ENCODE measurements around the gene IRGM. TPM values are rescaled to one million over a fixed set of nuclear protein-coding genes. Genes with fewer than 3 reads are reported as not detected.
"Not testable (repeated sequence)": the region's sequence is repeated elsewhere in the genome, so short reads cannot be mapped to it uniquely, and the experiment has no call there.

Gene IRGM
- total RNA-seq, 1 donor from 2014 or later, result not detected

DNA sequence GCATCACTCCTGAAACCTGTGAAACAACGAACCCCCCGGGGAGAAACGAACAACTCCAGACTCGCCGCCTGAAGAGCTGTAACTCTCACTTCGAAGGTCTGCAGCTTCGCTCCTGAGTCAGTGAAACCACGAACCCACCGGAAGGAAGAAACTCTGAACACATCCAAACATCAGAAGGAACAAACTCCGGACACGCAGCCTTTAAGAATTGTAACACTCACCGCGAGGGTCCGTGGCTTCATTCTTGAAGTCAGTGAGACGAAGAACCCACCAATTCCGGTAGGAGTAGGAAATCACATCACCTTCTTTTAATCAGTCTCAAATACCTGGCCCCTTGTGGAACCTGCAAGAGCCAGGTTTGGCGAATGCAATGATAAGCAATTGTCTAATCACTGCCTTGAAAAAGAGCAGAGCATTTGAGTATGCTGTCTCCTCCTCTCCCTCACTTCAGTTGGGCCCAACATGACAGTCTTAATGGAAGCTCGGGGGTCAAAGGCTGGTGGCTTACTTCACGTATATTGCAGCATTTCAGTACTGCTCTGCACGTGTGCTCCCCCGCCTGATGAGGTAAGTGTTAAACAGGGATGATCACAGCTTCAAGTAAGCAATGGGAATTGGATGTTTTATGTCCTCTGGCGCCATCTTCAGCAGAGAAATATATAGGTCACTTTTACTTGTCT is 473 bp downstream of the IRGM start:
- H3K9me3 Mint-ChIP-seq (ENCODE audit: low read depth), result no peaks in the 10 kb centered on the region
- TF ChIP-seq CTCF (IDR thresholded peaks at IDR 0.05), result peak; percentile 88
- no peak overlapping the region for H3K4me3 Mint-ChIP-seq (ENCODE audit: unreplicated experiment)
- H3K36me3 Mint-ChIP-seq (ENCODE audit: low read depth), result no peaks in the 10 kb centered on the region
- H3K27me3 Mint-ChIP-seq (ENCODE audit: low read depth), result peaks cover 32% of the 10 kb centered on the region
- no peak overlapping the region for H3K27ac Mint-ChIP-seq (ENCODE audit: unreplicated experiment)
- no peak for DNase-seq (ENCODE audit: low spot score)
- no peaks in the 10 kb centered on the region for H3K4me1 Mint-ChIP-seq (ENCODE audit: low read depth)

DNA sequence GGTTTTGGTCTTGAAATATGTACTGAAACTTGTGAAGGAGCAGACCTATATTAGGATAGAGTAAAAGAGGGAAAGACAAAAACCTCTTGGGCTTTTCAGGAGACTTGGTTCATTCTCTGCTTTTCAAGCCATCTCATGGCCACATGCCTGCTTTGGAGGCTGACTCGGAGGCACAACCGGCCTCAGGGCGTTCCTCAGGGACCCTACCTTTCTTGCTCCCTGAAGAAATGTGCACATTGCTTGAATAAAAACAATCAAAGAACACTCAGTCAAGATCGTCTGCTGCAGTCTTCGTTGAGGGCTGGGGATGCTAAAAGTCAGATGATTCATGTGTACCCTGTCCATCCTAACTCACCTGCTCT is 994 bp downstream of the IRGM start:
- DNase-seq (ENCODE audit: low spot score), result no peak
- TF ChIP-seq CTCF (IDR thresholded peaks at IDR 0.05), result peak; percentile 24
- Mint-ChIP-seq H3K9me3 (ENCODE audit: low read depth) (no peaks in the 10 kb centered on the region), H3K27ac (ENCODE audit: unreplicated experiment) (no peak overlapping the region), H3K36me3 (ENCODE audit: low read depth) (no peaks in the 10 kb centered on the region), H3K4me1 (ENCODE audit: low read depth) (no peaks in the 10 kb centered on the region), H3K4me3 (ENCODE audit: unreplicated experiment) (no peak overlapping the region), H3K27me3 (ENCODE audit: low read depth) (peaks cover 36% of the 10 kb centered on the region)

DNA sequence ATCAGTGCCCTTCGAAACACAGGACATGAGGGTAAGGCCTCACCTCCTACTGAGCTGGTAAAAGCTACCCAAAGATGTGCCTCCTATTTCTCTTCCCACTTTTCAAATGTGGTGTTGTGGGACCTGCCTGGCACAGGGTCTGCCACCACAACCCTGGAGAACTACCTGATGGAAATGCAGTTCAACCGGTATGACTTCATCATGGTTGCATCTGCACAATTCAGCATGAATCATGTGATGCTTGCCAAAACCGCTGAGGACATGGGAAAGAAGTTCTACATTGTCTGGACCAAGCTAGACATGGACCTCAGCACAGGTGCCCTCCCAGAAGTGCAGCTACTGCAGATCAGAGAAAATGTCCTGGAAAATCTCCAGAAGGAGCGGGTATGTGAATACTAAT is 1.9 kb downstream of the IRGM start:
- Mint-ChIP-seq H3K9me3 (ENCODE audit: low read depth) (no peaks in the 10 kb centered on the region), H3K36me3 (ENCODE audit: low read depth) (no peaks in the 10 kb centered on the region), H3K4me3 (ENCODE audit: unreplicated experiment) (no peak overlapping the region), H3K27ac (ENCODE audit: unreplicated experiment) (no peak overlapping the region), H3K27me3 (ENCODE audit: low read depth) (peaks cover 38% of the 10 kb centered on the region), H3K4me1 (ENCODE audit: low read depth) (no peaks in the 10 kb centered on the region)
- no peak for DNase-seq (ENCODE audit: low spot score)
- no peak for TF ChIP-seq CTCF (IDR thresholded peaks at IDR 0.05)

DNA sequence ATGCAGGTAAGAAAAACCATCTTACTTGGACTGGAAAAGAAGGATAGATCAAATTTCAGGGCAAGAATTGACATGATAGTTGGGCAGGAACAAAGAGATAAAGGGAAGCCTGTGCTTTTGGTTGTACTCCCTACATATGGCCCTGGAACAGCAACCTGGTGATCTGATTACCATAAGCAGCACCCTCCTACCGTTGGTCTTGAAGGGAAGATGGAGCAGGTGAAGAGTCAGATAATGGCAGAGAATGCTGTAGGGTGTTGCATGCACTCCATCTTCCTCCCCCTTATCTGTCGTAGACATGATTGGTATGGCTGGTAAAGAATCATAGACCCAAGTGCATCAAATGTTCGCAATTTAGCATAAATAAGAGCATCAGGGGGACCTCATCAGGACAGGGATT is 4.7 kb downstream of the IRGM start:
- no peaks in the 10 kb centered on the region for H3K4me1 Mint-ChIP-seq (ENCODE audit: low read depth)
- TF ChIP-seq CTCF (IDR thresholded peaks at IDR 0.05), result no peak
- peaks cover 44% of the 10 kb centered on the region for H3K27me3 Mint-ChIP-seq (ENCODE audit: low read depth)

GRCh38 chr5:150853561-150853960 is 7.2 kb downstream of the IRGM start:
- H3K36me3 Mint-ChIP-seq (ENCODE audit: low read depth), result no peaks in the 10 kb centered on the region
- H3K27me3 Mint-ChIP-seq (ENCODE audit: low read depth), result peaks cover 33% of the 10 kb centered on the region

More for the DNA sequence above, 4.7 kb downstream of the IRGM start:
- DNase-seq (ENCODE audit: low spot score), result no peak
- H3K9me3 Mint-ChIP-seq (ENCODE audit: low read depth), result peaks cover 2% of the 10 kb centered on the region
- H3K27ac Mint-ChIP-seq (ENCODE audit: unreplicated experiment), result no peak overlapping the region
- H3K36me3 Mint-ChIP-seq (ENCODE audit: low read depth), result no peaks in the 10 kb centered on the region
- H3K4me3 Mint-ChIP-seq (ENCODE audit: unreplicated experiment), result no peak overlapping the region

DNA sequence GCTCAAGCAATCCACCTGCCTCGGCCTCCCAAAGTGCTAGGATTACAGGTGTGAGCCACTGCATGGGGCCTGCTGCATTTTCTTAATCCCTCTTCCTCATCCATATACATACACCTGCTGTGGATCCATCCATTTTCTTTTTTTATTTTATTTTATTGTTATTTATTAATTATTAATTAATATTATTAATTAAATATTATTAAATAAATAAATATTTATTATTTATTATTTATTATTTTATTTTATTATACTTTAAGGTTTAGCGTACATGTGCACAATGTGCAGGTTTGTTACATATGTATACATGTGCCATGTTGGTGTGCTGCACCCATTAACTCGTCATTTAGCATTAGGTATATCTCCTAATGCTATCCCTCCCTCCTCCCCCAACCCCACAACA is 10.4 kb downstream of the IRGM start:
- not testable (repeated sequence) for H3K4me3 Mint-ChIP-seq (ENCODE audit: unreplicated experiment); H3K36me3 Mint-ChIP-seq (ENCODE audit: low read depth); H3K4me1 Mint-ChIP-seq (ENCODE audit: low read depth); DNase-seq (ENCODE audit: low spot score); H3K27ac Mint-ChIP-seq (ENCODE audit: unreplicated experiment)
- peaks cover 16% of the 10 kb centered on the region for H3K27me3 Mint-ChIP-seq (ENCODE audit: low read depth)
- H3K9me3 Mint-ChIP-seq (ENCODE audit: low read depth), result peaks cover 13% of the 10 kb centered on the region

More at GRCh38 chr5:150853561-150853960, 7.2 kb downstream of the IRGM start:
- DNase-seq (ENCODE audit: low spot score), result no peak
- Mint-ChIP-seq H3K9me3 (ENCODE audit: low read depth) (peaks cover 2% of the 10 kb centered on the region), H3K4me1 (ENCODE audit: low read depth) (no peaks in the 10 kb centered on the region), H3K27ac (ENCODE audit: unreplicated experiment) (no peak overlapping the region), H3K4me3 (ENCODE audit: unreplicated experiment) (no peak overlapping the region)
- TF ChIP-seq CTCF (IDR thresholded peaks at IDR 0.05), result no peak
